T-helper 2 cell (primary cell): ENCODE measurements around the gene PALLD.

Source experiments
- DNase-seq, 5 experiments: peaks; one replicate each; pipeline versions ENCODE4 v3.0.0 to v3.0.0-alpha.2; 2012 to 2022

PALLD gene

DNA sequence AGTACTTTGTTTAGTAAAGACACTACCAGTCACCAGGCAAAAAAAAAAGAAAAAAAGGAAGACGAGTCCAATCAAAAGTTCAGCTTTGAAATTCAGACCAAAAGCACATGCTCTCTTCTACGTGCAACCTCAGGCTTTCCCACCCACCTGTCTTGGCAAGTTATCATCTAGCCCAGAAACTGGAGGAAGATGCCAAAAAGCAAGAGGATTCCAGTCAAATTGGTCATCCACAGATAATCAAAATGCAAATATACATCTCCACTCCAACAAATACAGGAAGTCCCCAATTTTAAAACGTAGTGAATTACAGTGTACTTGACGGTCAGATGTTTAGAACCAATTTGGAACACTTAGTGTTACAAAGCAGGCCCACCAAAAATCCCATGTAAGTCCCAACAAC, 96.5 kb downstream of the PALLD start:
- no peak for DNase-seq

DNA sequence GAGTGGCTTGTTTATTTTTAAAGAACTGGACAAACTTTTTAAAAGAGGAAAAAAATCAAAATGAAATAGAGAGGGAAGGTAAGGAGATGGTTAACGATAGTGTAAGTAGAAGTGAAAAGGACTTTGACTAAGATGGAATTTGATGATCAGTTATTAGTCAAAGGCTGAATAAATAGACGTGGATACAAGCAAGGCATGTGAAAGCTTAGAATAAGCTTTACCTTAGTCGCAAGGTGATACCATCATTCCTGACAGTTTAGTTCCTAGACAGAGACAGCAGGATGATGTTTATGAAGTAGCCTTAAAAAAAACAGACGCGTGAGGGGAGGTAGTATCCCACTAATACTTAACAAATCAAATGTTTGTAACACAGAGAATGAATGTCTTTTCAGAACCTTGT, 97.3 kb downstream of the PALLD start:
- DNase-seq, result no peak

DNA sequence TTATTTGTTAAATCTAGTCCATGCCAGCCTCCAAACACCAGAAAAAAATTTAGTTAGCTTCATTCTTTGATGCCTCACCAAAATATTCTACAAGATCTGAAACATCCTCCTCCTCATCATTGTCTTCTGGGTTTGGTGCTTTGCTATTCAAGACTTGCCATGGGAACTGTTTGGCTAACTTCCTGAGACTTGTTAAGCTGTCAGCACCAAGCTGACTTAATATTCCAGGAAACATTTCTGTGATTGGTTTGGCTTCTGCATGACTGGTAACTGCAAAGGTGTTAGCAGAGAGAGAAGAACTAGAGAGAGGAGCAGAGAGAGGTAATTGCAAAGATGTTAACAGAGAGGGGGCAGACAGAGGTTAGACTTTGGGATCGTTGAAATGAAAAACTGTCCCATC, 101.3 kb downstream of the PALLD start:
- DNase-seq, result no peak

DNA sequence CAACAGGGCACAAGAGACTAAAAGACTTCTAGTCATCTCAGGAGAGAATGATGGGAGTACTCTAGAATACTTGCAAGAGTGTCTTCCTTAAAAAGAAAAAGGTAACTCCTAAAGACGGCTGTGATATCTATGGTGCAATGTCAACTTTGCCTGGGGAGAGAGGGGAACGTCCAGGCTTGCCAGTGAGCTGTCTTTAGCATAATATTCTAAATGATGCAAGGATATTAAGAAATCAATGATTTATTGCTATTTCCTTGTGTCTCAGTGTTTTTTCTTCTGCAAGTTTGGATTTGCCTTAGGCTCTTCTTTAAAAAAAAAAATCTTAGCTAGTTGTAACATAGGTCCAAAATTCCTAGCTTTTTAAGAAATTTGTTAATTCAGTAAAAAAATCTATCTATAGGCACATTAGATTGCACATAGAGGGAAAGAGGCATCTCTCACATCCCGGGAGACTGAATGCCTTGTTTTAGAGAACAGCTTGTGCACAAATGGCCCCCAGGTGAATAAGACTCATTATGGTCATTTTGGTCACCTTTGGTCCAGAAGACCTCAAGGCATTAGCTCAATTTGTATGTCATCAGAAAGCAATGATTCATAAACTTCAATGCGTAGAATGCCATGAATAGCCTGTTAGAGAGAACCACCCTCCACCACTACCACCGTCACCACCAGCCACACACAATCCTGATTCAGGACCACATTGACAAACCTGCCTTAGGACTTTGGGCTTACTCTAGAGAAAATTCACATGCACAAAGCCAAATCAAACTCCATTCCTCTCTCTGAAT, 104.1 kb downstream of the PALLD start:
- DNase-seq, result no peak

DNA sequence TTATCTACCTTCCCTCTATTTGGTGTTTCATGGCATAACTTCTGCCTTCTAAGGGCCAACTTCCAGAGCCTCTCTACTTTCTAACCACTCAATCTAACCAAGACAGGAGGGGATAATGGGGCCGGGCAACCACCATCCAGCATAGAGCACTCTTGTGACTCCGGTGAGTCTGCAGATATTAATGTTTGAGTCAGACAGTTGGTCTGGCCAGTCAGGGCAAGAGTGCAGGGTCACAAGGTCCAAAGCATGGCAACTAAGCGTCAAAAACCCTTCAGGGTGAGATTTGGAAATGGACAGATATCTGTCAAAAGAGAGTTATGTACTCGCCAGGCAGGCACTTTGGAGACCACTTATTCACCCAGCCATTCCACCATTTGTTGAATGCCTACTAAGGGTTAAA, 105.0 kb downstream of the PALLD start:
- DNase-seq, result no peak

DNA sequence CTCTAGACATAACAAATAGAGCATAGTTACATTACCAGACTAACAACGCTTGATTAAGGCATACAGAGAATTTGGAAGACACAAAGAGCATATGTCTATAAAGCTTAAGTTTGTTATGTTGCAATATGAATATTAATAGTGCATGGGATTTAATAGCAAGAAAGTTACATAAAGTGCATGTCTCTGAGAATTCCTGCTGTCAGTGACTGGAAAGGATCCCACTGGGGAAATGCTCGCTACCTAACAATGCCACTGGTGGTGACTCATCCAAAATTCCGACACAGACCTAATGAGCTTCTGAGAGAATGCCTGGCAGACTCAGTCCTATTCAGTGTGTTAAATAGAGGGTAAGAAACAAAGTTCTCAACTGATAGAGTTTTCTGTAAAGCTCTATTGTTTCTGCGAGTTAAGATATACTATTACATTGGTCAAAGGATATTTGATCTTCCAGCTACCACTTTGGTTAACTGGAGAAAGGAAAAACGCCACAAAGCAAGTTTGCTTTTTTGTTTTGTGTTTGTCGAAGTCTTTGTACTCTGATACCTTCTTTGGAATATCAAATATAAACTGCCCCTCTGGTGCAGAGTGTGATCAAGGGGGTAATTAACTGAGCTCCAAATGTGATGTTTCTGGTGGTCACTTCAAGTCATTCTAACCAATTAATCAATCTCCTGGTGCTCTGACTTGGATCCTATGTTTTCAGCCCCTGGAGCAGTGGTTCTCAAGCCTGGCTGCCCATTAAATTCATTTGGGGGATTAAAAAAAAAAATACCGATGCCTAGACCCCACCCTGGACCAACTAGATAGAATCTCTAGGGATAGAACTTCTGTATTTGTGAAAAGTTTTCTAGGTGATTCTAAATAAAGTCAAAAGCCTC, 107.9 kb downstream of the PALLD start:
- DNase-seq, result no peak

DNA sequence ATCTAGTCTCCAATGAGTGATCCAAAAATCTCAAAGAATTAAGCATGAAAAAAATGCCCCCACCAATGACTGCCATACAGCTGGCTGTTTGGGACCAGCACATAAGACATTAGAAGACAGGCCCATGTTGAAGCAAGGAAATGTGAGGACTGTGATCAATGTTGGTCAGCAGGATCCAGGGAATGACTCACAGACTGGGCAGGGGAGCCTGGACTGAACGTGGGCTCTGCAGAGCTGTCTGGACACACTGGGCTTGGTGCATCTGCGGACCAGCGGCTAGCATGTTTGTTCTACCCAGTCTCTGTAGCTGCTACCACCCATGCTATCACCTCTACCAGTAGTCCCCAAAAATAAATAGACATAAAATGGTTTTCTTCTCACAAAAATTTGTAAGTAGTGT, 108.6 kb downstream of the PALLD start:
- DNase-seq, result no peak

DNA sequence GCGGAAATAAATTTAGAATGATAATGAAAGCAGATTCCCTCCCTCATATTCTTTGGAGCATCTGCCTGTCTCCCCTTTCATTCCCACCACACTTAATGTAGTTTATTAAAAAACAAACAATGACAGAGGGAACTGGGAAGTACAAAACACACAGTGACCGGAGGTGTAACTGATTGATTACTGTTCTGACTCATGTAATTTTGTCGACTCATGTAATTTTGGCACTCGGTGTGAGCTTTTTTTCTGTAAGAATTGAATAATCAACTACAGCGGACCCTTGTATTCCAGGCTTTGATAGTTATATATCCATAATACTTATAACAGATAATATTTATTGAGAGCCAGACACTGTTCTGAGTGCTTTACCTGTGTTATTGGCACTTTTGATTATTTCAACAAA, 110.4 kb downstream of the PALLD start:
- DNase-seq, result no peak

DNA sequence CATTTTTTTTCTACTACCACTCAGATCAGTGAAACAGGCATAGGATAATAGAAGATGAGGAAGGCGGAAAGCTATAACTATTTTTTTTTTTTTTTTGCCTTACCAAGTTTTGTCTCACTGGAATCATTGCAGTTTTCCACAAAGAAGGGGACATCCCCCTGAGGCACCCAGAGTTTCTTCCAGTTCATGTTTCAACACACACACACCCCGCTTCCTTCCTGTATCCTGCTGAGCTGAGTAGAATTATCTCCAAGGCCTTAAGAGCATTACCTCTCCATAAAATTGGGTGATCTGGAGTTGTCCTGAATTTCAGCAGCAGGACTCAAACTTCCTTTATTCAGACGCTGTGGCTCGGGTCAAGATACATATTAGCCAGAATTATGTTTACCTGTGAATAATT, 111.9 kb downstream of the PALLD start:
- DNase-seq, result no peak

DNA sequence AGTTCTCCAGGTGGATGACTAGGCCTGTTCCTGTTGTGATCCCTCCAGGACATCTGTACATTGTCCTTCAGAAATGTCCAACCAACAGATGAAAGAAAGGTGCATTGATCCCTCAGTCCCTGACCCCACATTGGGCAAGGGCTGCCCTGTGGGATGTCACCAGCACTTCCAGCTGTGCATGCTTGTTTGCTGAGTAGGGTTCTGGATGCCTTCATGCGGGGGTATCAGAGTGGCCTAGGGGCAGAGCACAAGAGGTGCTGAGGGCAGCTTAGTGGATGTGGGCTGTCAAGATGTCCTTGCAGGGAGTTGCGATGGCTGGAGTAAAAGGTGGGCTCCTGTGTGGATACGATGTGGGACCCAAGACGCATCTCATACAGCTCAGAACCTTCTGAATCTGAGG, 112.5 kb downstream of the PALLD start:
- no peak for DNase-seq

DNA sequence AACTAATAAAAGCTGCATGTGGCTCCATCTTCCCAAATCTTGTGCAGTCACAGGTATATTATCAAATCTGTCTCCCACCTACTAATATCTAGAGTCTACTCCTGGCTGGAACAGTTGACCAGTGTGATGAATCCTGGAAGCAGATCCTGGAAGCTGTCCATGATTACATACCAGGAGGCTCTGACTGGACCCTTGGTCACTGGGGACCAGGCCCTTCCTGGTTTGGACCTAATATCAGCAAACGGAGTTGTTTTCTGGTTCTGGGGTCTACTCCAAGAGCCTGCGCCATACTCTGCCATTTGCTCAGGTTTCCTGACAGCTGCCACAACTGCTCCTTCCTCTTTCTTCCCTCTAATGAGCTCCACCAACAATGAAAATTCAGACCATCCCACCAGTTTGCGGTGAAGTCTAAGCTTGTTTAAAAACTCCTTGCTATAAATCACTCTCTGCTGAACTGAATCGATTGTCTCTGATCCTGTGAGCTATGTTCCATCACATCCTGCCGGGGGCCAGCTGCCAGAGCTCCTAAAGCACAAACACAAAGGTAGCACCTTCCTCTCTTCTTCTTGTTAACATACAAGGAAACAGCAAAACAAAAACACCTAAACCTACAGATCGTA, 114.2 kb downstream of the PALLD start:
- DNase-seq, result no peak

DNA sequence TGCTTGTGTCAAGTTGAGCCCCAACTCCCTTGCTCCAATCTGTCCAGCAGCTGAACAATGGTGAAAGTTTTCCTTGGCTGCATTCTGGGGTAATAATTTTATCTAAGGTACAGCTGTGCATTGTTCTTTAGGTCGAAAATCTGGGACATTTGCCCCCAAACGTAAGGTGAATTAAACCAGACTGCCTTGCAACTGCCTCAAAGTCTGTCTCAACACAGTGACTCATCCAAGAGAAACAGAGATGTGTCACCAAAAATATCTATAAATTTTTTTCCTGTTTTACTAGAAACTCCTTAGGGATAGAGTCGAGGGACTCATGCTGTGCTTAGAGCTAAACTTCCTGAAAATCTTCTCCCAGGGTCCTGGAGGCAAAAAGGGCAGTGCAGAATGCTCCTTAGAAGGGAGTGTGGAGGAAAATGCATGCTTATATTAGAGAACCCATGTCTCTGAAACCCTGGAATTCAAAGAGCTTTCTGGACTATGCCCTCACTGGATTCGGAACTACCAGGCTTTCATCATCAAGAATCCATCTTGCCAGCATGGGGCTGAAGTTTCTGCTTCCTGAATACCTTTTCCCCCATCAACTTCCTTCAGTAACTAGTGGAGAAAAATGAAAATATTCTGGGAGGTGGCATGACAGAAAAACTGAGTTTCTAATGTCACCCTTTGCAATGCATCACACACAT, 115.7 kb downstream of the PALLD start:
- no peak for DNase-seq

DNA sequence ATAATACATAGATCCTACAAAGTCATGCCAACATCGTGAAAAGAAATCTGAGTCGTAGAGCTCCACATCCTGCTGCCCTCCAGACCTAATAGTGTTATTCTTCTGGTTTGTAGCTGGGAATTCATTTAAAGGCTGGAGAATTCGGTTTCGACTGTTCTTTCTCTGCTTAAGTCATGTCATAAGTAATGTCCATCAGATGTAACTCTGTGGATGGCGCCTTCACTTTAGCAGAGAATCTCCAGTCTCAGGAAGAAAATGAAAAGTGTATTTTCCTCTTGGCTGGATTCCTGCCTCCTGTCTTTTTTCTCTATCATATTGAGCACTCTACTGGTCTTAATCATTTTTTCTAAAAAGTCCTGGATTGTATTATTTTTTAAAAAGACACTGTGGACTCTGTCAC, 117.0 kb downstream of the PALLD start:
- no peak for DNase-seq

DNA sequence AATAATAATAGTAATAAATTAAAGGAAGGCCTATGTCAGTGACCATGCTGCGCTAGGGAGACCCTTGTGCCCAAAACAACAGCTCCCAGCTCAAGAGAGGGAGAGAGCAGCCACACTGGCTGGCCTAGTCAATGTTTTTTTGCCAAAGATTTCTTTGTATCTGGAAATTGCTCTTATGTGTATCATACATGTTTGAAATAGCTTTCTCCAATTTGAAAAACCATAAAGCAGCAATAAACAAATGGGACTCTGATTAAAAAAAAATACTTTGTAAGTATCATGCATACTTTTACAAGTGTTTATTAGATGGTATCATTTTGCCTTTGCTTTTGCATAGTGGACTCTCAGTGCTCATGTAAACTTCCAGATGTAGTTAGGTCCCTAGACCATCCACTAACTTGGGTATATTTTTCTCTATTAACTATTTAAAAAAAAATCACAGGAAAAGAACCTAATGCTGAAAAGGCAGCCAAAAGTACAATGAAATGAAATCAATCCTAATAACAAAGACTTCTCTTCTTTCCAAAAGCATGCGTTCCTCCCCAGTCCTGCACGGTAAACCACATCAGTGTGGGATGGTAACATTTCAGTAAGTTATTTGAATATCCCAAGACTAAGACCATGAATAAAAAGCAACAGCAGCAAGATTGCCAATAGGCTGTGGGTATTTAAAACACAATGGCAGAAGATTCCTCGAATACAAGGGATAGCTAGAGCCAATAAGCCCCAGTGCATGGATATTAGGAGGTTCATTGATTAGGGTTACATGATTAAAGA, 117.6 kb downstream of the PALLD start:
- DNase-seq, result no peak

DNA sequence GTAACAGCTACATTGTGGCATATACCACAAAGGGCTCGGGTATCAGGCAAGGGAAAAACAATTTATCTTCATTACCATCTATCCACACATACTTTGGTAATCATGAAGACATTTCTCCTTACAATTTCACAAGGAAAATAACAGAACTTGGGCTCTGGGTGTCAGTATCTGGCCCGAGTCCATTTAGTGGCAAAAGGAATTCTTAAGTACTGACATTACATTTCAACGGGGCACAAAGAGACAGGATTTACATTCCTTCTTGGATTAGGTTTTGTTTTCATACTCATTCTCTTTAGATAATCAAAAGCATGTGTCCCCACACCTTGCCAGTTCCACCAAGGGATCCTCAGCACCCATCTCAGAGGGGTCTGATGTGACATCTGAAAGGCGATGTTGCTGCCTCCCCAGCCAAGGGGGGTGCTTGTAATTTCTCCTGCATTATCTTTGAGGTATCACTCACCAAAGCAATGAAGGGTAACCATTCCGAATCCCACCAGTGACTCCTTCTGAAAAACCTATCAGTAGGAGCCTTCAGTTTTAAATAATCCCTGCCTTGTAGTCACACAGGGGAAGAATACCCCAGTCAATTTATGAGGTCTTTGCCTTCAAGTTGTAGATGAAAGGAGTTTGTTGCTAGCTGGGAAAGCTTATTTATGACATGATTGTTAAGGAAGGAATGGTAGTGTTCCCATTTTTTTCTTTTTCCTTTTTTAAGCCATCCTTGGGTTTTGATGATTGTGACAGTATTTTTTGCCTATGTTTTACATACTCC, 118.6 kb downstream of the PALLD start:
- no peak for DNase-seq

DNA sequence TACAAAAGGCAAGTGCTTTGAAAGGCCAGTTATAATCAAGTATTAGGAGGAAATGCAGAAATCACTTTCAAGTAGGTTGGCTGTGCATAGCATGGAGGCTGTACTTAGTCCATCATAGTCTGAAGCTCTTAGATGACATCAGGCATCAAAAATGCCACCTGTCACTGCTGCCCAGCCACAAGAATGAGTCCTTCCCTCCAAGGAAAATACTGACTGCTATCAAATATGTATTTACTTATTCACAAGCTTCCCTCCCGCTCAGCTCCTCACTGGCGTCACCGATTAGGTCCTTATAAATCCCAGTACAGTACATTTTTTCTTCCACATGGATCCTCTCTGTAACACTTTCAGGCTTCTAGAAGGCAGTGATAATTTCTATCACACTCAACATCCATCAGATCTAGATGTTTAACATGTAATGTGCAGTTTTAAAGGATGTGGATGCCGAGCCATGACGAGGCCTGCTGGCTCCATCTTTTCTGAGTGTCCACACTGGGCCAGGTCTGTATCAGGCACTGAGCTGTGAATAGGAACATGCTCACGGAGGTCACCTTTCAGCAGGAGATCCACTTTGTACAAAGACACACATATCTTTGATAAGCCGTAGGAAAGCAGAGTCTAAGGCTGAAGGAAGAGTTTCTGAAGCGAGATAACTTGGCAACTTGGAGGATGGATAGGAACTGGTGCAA, 121.9 kb downstream of the PALLD start:
- no peak for DNase-seq

DNA sequence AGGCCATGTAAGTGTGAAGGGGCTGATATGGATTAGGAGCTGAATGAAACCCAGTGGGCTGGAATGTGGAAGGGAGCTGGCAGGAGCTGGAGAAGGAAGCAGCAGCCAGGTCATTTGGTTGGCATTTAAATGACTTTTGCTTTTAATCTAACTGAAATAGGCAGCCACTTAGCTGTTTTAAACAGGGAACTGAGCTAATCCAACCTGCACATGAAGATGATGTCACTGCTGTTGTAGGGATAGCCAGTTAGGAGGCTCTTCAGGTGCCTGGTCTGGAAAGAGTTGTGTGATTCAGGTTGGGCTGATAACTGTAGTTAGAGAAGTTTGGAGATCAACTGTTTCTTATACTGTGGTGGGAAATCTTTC, 122.4 kb downstream of the PALLD start:
- DNase-seq, result no peak

DNA sequence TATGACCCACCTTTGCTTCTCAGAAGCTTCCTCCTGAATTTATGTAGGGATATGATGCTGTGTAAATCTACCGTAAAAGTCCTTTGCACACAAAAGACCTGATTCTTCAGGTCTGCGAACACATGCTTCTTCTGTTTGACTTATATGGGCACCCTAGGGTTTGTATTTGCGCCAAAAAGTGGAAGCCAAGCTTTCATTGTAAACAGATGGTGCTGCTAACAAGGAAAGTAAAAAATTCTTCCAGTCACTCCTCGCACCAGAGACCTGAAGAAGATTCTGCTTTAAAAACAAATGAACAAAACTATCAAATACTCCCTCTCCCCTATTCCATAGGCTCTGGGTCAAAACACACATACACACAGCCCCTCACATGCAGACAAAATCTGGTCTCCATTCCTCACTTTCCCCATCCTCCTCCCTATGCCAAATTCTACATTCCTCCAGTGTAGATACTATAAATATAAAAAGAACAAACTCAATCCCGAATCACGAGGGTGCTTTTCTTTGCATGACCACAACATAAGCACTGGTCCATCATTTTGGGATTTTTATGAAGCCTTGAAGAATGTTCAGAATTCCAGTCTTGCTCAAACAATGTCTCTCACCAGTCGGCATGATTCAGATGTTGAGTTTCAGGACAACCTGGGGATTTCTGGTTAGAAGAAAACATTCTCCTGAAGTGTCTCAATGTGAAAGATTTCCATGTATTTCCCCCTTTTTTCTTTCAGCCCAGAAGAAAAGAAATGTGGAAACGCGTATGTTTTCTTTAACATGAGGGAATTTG, 125.1 kb downstream of the PALLD start:
- no peak for DNase-seq

DNA sequence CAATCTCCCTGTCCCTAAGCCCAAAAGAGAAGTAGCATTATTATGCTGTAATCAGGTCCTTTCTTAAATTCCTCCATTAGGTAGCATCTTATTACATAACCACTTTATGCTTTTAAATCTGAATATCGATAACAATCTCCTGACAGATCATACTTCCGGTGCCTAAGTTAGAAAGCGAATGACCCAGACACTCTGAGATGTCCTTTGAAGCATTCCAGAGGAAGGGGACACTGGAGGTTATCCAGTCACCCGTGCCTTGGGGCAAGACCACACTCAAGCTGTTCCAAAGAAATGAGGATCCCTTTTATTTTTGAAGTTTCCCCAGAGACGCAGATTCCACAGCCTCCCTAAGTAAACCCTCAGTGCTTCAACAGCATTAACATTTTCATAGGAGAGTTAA, 125.7 kb downstream of the PALLD start:
- no peak for DNase-seq

DNA sequence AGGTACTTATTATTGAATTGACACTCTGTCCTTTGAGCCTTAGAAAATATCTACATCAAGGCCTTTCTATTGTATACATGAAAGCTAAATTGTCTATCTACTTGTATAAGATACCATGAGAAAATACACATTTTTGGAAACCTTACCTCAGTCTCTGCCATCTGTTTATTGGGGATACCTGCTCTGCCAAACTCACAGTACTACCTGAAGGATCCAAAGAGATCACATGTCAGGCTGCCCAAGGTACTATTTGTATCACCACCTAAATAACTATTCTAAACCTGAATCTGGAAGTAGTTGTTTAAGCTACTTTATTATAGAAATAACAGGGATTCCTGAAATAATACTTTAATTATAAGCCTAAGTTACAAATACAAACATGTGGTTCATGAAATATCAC, 126.2 kb downstream of the PALLD start:
- no peak for DNase-seq
